IPS-15b (cell line): ENCODE results near the gene TTC8.

Experiments
- H3K27me3 ChIP-seq: one replicate; pipeline ENCODE4 v1.6.1; 2013; ENCODE audit warnings: low read length; ENCODE audit not compliant: control insufficient read depth, insufficient read depth
- H3K36me3 ChIP-seq: one replicate; pipeline ENCODE4 v1.6.1; 2013; ENCODE audit warnings: low read length; ENCODE audit not compliant: control insufficient read depth, insufficient read depth
- H3K4me1 ChIP-seq: one replicate; pipeline ENCODE4 v1.6.1; 2013; ENCODE audit warnings: mild to moderate bottlenecking, low read length; ENCODE audit not compliant: control insufficient read depth, insufficient read depth
- H3K4me3 ChIP-seq: one replicate; pipeline ENCODE4 v1.5.1; 2013; ENCODE audit warnings: low read depth, low read length
- H3K9ac ChIP-seq: one replicate; pipeline ENCODE4 v1.6.1; 2013; ENCODE audit warnings: low read depth, mild to moderate bottlenecking, low read length
- H3K9me3 ChIP-seq: one replicate; pipeline ENCODE4 v1.6.1; 2013; ENCODE audit warnings: mild to moderate bottlenecking, low read length; ENCODE audit not compliant: control insufficient read depth, insufficient read depth

The TTC8 gene

DNA sequence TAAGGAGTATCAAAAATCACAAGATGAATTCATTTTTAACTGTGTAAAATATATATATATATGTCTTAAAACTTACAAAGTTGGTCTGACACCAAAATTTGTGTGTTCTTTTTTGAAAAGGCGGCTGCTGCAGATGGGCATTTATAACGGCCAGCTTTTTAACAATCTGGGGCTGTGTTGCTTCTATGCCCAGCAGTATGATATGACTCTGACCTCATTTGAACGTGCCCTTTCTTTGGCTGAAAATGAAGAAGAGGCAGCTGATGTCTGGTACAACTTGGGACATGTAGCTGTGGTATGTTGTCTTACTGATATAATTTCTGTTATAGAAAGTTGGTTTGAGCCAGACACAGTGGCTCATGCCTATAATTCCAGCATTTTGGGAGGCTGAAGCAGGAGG, 47.0 kb downstream of the TTC8 start:
- H3K27me3 ChIP-seq = no peaks in the 10 kb centered on the region
- no peaks in the 10 kb centered on the region for H3K36me3 ChIP-seq
- no peak overlapping the region for H3K4me3 ChIP-seq
- no peaks in the 10 kb centered on the region for H3K9me3 ChIP-seq
- no peaks in the 10 kb centered on the region for H3K4me1 ChIP-seq
- H3K9ac ChIP-seq = no peak overlapping the region

DNA sequence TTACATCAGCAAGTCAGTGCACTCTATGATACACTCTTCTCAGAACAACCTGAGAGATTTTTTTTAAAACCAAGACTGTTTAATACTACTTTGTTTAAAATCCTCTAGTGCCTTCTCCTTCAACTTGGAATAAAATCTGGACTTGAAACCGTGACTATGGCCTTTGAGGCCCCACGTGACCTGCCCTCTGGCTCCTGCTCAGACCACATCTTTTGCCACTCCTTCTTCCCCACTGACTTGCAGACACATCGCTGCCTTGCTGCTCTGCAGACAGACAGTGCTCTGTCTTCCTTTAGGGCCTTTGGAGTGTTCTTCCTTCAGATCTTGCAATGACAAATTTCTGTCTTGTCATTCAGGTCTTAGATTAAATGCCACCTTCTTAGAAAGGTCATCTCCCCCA, 48.5 kb downstream of the TTC8 start:
- H3K9me3 ChIP-seq = no peaks in the 10 kb centered on the region
- no peaks in the 10 kb centered on the region for H3K36me3 ChIP-seq
- no peaks in the 10 kb centered on the region for H3K4me1 ChIP-seq
- H3K9ac ChIP-seq = no peak overlapping the region
- H3K27me3 ChIP-seq = no peaks in the 10 kb centered on the region
- H3K4me3 ChIP-seq = no peak overlapping the region

DNA sequence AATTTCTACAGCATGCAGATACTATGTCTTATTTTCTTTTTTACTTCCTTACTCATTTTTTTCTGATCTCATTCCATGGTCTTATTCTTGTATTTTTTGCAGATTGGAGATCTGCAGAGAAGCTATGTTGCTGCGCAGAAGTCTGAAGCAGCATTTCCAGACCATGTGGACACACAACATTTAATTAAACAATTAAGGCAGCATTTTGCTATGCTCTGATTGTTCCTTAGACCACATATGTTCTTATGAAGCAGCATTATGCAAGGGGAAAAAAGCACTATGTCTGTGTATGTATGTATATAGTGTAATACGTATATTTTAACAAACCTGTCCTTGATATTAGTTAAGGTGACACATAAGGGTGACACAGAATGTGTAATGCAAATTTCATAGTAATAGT, 52.7 kb downstream of the TTC8 start:
- no peak overlapping the region for H3K4me3 ChIP-seq
- no peaks in the 10 kb centered on the region for H3K9me3 ChIP-seq
- H3K9ac ChIP-seq = no peak overlapping the region
- no peaks in the 10 kb centered on the region for H3K27me3 ChIP-seq
- no peaks in the 10 kb centered on the region for H3K4me1 ChIP-seq
- no peaks in the 10 kb centered on the region for H3K36me3 ChIP-seq

DNA sequence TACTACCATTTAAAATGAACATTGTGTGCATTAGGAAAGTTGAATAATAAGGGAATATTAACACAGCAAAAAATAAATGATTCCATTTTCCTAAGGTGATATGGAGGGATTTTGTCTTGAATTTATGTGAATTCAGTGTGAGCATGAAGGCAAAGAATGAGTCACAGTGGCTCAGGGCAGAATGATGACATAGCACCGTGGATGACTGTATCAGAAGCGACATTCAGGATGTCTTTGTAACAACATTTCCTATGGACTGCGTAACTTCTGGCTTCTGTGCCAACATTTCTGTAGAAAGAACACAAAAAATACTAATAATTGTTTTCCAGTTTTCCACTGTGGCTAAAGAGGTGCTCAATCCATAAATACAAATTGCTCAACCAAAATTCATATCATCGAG, 54.6 kb downstream of the TTC8 start:
- Histone ChIP-seq H3K9me3 (no peaks in the 10 kb centered on the region), H3K4me1 (no peaks in the 10 kb centered on the region), H3K27me3 (no peaks in the 10 kb centered on the region), H3K36me3 (no peaks in the 10 kb centered on the region), H3K9ac (no peak overlapping the region), H3K4me3 (no peak overlapping the region)

DNA sequence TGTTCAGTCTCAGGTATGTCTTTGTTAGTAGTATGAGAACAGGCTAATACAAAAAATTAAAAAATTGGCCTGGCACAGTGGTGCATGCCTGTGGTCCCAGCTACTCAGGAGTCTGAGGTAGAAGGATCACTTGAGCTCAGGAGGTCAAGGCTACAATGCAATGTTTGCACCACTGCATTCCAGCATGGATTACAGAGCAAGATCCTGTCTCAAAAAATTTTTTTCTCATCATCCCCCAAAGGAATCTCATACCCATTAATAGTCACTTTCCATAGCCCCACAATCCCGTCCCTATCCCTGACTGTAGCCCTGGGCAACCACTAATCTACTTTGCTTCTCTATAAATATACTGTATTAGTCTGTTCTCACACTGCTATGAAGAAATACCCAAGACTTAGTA, 57.8 kb downstream of the TTC8 start:
- Histone ChIP-seq H3K9ac (no peak overlapping the region), H3K9me3 (no peaks in the 10 kb centered on the region), H3K27me3 (no peaks in the 10 kb centered on the region), H3K4me1 (no peaks in the 10 kb centered on the region), H3K36me3 (no peaks in the 10 kb centered on the region), H3K4me3 (no peak overlapping the region)

DNA sequence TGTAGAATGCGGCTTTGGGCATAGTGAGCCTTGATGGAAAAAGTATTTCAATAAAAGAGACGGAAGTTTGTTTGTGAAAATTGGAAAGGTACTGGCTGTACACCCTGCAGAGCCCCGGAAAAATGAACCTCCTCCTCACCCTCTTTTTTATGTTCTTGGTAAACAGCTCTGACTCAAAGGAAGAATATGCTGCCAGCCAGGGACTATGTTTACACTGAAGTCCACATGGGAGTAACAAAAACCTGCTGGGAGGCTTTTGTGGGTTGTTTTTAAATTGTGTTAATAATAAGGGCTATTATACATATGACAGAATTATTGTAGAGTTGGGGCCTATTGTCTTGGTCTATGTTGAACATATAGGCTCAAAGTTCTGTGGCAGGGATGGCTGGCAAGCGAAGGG, 70.7 kb downstream of the TTC8 start:
- Histone ChIP-seq H3K36me3 (no peaks in the 10 kb centered on the region), H3K27me3 (no peaks in the 10 kb centered on the region), H3K4me3 (no peak overlapping the region), H3K4me1 (no peaks in the 10 kb centered on the region), H3K9me3 (no peaks in the 10 kb centered on the region), H3K9ac (no peak overlapping the region)

DNA sequence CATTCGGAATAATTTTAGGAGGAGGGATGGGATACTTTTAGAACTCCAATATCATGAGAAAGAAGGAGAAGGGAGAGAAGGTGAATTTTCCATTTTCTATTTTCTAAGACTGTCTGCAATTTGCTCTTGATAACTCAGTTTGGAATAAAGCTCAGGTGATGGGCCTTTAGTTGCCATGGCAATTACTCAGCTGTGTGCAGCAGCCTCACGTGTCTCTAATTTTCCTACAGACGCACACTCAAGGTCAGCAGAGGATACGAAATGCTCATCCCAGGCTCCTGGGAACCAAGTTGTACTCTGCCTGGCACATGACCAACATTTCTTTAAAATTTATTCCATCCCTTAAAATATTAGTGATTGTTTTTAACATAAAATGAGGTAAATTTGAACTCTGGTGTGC, 76.7 kb downstream of the TTC8 start:
- H3K9ac ChIP-seq = no peak overlapping the region
- H3K4me3 ChIP-seq = no peak overlapping the region
- no peaks in the 10 kb centered on the region for H3K27me3 ChIP-seq
- H3K9me3 ChIP-seq = no peaks in the 10 kb centered on the region
- H3K4me1 ChIP-seq = no peaks in the 10 kb centered on the region
- no peaks in the 10 kb centered on the region for H3K36me3 ChIP-seq

DNA sequence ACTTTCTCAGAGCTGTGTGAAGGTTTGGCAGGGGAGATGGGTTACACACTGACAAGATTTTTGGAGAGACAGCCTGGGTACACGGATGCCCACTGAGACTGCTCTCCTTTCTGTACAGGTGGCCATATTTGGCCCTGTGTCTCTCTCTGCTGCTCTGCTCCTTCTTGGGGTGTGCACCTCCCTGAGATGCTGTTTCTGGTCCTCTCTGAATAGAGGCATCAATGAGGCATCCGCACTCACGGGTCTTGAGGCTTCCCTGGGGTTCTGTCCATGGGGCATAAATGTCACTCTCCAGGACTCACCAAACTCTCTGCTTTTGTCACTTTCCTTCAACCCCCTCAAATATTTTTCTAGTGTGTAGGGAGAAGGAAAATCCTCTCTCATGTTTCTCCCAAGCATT, 77.5 kb downstream of the TTC8 start:
- Histone ChIP-seq H3K27me3 (no peaks in the 10 kb centered on the region), H3K4me1 (no peaks in the 10 kb centered on the region), H3K36me3 (no peaks in the 10 kb centered on the region), H3K4me3 (no peak overlapping the region), H3K9me3 (no peaks in the 10 kb centered on the region), H3K9ac (no peak overlapping the region)

DNA sequence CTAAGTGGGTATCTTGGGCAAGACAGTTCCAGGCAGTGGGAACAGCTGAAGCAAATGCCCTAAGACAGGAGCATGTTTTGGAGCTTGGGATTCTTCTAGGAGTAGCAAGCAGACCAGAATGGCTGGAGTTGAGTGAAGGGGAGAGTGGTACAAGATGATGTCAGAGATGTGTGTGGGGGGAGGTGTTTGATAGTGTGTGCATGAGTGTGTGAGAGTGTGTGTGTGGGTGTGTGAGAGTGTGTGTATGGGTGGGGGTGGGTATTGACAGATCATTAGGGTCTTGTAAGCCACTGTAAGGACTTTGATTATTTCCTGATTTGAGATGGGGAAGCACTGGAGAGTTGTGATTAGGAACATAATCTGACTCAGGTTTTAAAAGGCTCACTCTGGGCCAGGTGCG, 78.4 kb downstream of the TTC8 start:
- no peaks in the 10 kb centered on the region for H3K4me1 ChIP-seq
- H3K9ac ChIP-seq = no peak overlapping the region
- H3K36me3 ChIP-seq = no peaks in the 10 kb centered on the region
- H3K4me3 ChIP-seq = no peak overlapping the region
- no peaks in the 10 kb centered on the region for H3K27me3 ChIP-seq
- H3K9me3 ChIP-seq = no peaks in the 10 kb centered on the region

DNA sequence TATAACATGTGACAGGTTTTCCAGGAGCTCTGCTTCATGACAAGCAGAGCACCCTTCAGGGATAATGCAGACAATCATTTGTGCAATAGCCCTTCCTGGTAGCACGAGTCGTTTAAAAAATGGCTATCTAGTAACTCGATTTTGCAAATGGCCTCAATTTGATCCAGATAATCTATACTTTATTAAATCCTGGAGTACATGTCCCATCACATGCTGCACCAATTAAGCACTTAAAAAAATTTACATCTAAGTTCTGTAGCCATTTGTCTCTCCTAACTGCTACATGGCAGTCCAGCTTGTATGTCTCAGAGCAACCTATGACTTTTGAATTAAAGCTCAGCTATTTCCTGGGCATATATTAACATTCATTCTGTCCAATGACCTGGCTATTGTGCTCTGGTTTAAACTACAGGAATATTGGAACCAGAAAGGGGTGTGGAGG, 79.8 kb downstream of the TTC8 start:
- Histone ChIP-seq H3K36me3 (no peaks in the 10 kb centered on the region), H3K9ac (no peak overlapping the region), H3K9me3 (no peaks in the 10 kb centered on the region), H3K4me1 (no peaks in the 10 kb centered on the region), H3K27me3 (no peaks in the 10 kb centered on the region), H3K4me3 (no peak overlapping the region)

DNA sequence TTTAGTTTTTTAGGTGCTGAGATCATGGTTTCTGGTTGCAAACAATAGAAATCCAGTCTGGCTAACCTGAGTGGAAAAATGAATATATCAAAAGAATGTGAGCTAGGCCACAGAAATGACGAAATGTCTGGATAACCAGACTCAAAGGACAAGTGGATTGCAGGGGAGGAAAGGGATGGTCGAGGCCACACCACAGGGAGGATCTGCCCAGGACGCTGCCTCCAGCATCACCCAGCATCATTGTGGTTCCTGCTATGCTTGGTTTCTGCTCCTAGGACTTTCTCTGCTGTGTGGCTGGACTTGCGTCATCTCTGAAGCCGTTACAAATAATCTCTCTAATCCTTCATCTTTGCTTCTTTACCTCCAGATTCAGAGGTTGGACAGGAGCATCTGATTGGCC, 80.4 kb downstream of the TTC8 start:
- no peaks in the 10 kb centered on the region for H3K36me3 ChIP-seq
- no peaks in the 10 kb centered on the region for H3K4me1 ChIP-seq
- no peaks in the 10 kb centered on the region for H3K27me3 ChIP-seq
- H3K9me3 ChIP-seq = no peaks in the 10 kb centered on the region
- H3K9ac ChIP-seq = no peak overlapping the region
- no peak overlapping the region for H3K4me3 ChIP-seq

DNA sequence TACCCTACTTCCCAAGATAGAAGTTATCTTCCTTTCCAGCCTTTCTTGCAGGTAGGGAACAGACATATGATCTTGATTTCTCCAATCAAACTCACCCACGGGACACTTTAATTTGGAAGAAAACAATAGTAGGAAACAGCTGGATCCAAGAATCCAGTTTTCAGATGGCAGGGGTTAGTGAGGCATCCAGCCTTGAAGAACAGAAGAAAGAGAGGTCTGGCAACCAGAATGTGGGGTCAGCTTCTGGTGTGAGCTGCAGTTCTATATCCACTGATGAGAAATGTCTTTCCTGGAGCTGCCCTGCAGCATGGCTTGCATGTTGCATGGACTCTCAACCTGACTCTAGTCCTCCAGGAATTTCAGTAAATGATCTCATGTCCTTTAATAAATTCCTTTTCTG, 83.8 kb downstream of the TTC8 start:
- Histone ChIP-seq H3K9me3 (no peaks in the 10 kb centered on the region), H3K36me3 (no peaks in the 10 kb centered on the region), H3K9ac (no peak overlapping the region), H3K27me3 (no peaks in the 10 kb centered on the region), H3K4me1 (no peaks in the 10 kb centered on the region), H3K4me3 (no peak overlapping the region)

DNA sequence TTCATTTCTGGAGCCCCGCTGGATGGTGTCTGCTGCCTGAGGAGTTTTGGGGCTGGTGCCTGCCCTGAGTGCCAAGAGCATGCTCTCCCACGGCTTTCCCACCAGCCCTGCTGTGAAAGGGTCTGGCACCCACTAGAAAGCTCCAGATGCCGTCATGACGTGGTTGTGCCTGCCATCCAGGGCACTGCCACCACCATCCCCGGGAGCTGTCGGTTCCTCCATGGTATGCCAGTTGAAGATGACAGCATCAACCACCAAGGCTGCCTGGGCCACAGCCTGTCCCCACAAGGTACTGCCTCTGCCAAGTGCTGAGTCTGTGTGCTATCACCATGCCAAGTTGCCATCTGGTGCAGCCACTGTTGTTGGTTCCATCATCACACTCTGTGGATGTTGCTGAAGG, 85.9 kb downstream of the TTC8 start:
- Histone ChIP-seq H3K4me1 (no peaks in the 10 kb centered on the region), H3K27me3 (no peaks in the 10 kb centered on the region), H3K9me3 (no peaks in the 10 kb centered on the region), H3K36me3 (no peaks in the 10 kb centered on the region), H3K9ac (no peak overlapping the region), H3K4me3 (no peak overlapping the region)
